CD4-positive, CD25-positive, alpha-beta regulatory T cell (primary cell): ENCODE data around the gene TAAR1. TPM values are rescaled to one million over a fixed set of nuclear protein-coding genes. Genes with fewer than 3 reads are reported as not detected.
"Not testable (repeated sequence)": the region's sequence is repeated elsewhere in the genome, so short reads cannot be mapped to it uniquely, and the experiment has no call there.

Experiments
- ATAC-seq, 2 donors: fragments of 150-1000 bp; cut with Tn5 transposase; one replicate each; pipeline ENCODE4 v1.10.0; 2021; ENCODE audit warnings: low read depth in 2 of 2, moderate number of reproducible peaks in 2 of 2, moderate library complexity in 1 of 2
- DNase-seq, 3 donors: peaks; one replicate each; pipeline versions ENCODE4 v3.0.0 to v3.0.0-alpha.2; 2012 to 2022; ENCODE audit warnings: mixed read lengths in 1 of 3
- H3K27ac ChIP-seq: one replicate; pipeline ENCODE4 v1.7.0; 2013; ENCODE audit warnings: mild to moderate bottlenecking, low read length; ENCODE audit not compliant: insufficient read depth, poor library complexity, severe bottlenecking
- H3K27me3 ChIP-seq: one replicate; pipeline ENCODE4 v1.7.0; 2013; ENCODE audit warnings: low read length; ENCODE audit not compliant: control insufficient read depth, insufficient read depth
- H3K36me3 ChIP-seq: one replicate; pipeline ENCODE4 v1.7.0; 2013; ENCODE audit warnings: mild to moderate bottlenecking, low read length, moderate library complexity; ENCODE audit not compliant: control insufficient read depth, insufficient read depth
- H3K4me1 ChIP-seq: 2 replicates; pipeline ENCODE4 v1.7.0; 2013; ENCODE audit warnings: mild to moderate bottlenecking, low read length; ENCODE audit not compliant: insufficient read depth, control insufficient read depth, poor library complexity, severe bottlenecking
- H3K4me3 ChIP-seq: one replicate; pipeline ENCODE4 v1.7.0; 2013; ENCODE audit warnings: low read depth, mild to moderate bottlenecking, low read length, moderate library complexity
- H3K9me3 ChIP-seq, 2 experiments: 1 replicate in 1 of 2; 2 replicates in 1 of 2; pipeline ENCODE4 v1.7.0; 2013; ENCODE audit warnings: low read length in 2 of 2, mild to moderate bottlenecking in 1 of 2, moderate library complexity in 1 of 2; ENCODE audit not compliant: control insufficient read depth in 2 of 2
- H3K27ac Mint-ChIP-seq, 3 donors: one replicate each; pipeline ENCODE4 v1.8.0; 2020 to 2022; ENCODE audit warnings: mild to moderate bottlenecking in 3 of 3, mixed read lengths in 3 of 3, moderate library complexity in 2 of 3
- H3K27me3 Mint-ChIP-seq: one replicate; pipeline ENCODE4 v1.8.0; 2022; ENCODE audit warnings: mild to moderate bottlenecking, mixed read lengths
- H3K36me3 Mint-ChIP-seq: one replicate; pipeline ENCODE4 v1.8.0; 2020; ENCODE audit warnings: mixed read lengths
- H3K4me1 Mint-ChIP-seq, 4 donors: one replicate each; pipeline ENCODE4 v1.8.0; 2020 to 2022; ENCODE audit warnings: mixed read lengths in 4 of 4, mild to moderate bottlenecking in 1 of 4
- H3K4me3 Mint-ChIP-seq, 4 donors: one replicate each; pipeline ENCODE4 v1.8.0; 2020 to 2022; ENCODE audit warnings: mild to moderate bottlenecking in 4 of 4, mixed read lengths in 4 of 4, moderate library complexity in 3 of 4
- H3K9me3 Mint-ChIP-seq, 7 donors: one replicate each; pipeline ENCODE4 v1.8.0; 2020 to 2022; ENCODE audit warnings: mixed read lengths in 7 of 7, mild to moderate bottlenecking in 3 of 7, moderate library complexity in 2 of 7
- polyA plus RNA-seq, 4 donors: library from polyadenylated mRNA; unstranded; fragments of 300-500 nt; fragmentation: Illumina TruSeq; gene quantifications; one replicate each; pipeline ENCODE4 v1.2.3, GENCODE V29; 2021
- total RNA-seq: library from RNA; stranded (reverse); gene quantifications from one replicate; pipeline ENCODE4 v1.2.3, GENCODE V29; 2022

TAAR1 gene
- total and polyA plus RNA-seq, 5 donors from 2014 or later: not detected

DNA sequence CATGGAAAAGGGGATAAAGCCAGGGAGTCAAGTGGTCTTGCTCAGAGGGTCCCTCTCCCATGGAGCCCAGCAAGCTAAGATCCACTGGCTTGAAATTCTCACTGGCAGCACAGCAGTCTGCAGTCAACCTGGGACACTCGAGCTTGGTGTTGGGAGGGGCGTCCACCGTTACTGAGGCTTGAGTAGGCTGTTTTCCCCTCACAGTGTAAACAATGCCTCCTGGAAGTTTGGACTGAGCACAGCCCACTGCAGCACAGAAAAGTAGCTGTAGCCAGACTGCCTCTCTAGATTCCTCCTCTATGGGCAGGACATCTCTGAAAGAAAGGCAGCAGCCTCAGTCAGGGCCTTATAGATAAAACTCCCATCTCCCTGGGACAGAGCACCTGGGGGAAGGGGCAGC, 23.7 kb downstream of the TAAR1 start:
- not testable (repeated sequence) for H3K4me1 ChIP-seq, H3K4me3 Mint-ChIP-seq, ATAC-seq, H3K36me3 ChIP-seq, H3K4me3 ChIP-seq, H3K27ac Mint-ChIP-seq, H3K27ac ChIP-seq, H3K9me3 Mint-ChIP-seq, DNase-seq, H3K9me3 ChIP-seq, H3K4me1 Mint-ChIP-seq, H3K27me3 ChIP-seq, H3K36me3 Mint-ChIP-seq
- peaks cover 44% of the 10 kb centered on the region for H3K27me3 Mint-ChIP-seq

DNA sequence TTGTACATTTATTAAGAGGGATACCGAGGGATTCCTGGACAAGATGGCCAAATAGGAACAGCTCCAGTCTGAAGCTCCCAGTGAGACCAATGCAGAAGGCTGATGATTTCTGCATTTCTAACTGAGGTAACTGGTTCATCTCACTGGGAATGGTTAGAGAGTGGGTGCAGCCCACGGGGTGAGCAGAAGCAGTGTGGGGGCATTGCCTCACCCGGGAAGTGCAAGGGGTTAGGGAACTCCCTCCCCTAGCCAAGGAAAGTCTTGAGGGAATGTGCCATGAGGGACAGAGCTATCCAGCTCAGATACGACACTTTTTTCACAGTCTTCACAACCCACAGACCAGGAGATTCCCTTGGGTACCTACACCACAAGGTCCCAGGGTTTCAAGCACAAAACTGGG, 24.2 kb downstream of the TAAR1 start:
- H3K9me3 Mint-ChIP-seq: peaks cover 0 to 4% (median 0%) of the 10 kb centered on the region in 7 donors
- ATAC-seq (no peak), DNase-seq (no peak)
- Histone ChIP-seq H3K4me1 (no peaks in the 10 kb centered on the region), H3K4me3 (no peak overlapping the region), H3K9me3 (no peaks in the 10 kb centered on the region), H3K27me3 (peaks cover 6% of the 10 kb centered on the region), H3K27ac (no peak overlapping the region), H3K36me3 (no peaks in the 10 kb centered on the region)
- H3K27ac Mint-ChIP-seq: no peak overlapping the region
- peaks cover 3% of the 10 kb centered on the region for H3K36me3 Mint-ChIP-seq
- H3K4me1 Mint-ChIP-seq: peaks cover 0 to 4% (median 0%) of the 10 kb centered on the region in 4 donors
- peaks cover 39% of the 10 kb centered on the region for H3K27me3 Mint-ChIP-seq
- no peak overlapping the region for H3K4me3 Mint-ChIP-seq

DNA sequence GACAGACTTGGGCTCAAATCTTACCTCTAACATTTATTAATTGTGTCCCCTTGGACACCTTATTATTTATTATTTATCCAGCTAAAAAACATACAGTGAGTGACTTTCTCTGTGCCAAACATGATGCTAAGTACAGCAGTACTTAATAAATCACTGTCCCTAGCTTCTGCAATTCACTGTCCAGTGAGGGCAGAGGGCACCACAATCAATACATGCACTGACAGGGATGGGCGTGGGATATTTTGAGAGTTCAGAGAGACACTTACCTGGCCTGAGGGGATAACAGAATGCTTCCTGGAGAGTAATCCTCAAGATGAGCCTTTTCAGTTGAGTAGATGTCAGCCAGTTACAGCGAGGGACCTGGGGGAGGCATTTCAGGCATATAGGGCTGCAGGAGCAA, 25.6 kb downstream of the TAAR1 start:
- H3K36me3 Mint-ChIP-seq: peaks cover 3% of the 10 kb centered on the region
- ATAC-seq (no peak), DNase-seq (no peak)
- H3K36me3 ChIP-seq: no peaks in the 10 kb centered on the region
- H3K27me3 Mint-ChIP-seq: peaks cover 43% of the 10 kb centered on the region
- no peaks in the 10 kb centered on the region for H3K9me3 ChIP-seq
- H3K4me3 Mint-ChIP-seq: no peak overlapping the region
- H3K4me3 ChIP-seq: no peak overlapping the region
- peaks cover 0 to 4% (median 0%) of the 10 kb centered on the region in 7 donors for H3K9me3 Mint-ChIP-seq
- peaks cover 6% of the 10 kb centered on the region for H3K27me3 ChIP-seq
- no peak overlapping the region for H3K27ac Mint-ChIP-seq
- H3K27ac ChIP-seq: no peak overlapping the region
- H3K4me1 ChIP-seq: no peaks in the 10 kb centered on the region
- H3K4me1 Mint-ChIP-seq: no peaks in the 10 kb centered on the region

DNA sequence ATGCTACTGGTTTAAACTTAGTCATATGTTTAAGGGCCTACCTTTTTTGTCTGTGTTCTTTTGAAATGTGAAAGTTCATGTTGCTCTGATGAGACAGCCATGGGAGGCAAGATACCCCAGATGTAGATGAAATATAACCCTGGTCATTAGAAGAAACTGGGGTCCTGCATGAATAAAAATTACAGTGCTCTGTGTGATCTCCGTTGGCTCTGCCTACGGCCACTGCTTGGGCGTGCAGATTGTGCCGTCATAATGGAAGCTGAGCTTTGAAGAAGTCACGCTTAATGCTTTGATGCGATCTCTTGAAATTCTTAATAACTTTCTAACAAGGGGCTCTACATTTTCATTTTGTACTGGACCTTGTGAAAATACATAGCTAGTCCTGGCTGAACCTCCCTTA, 34.8 kb downstream of the TAAR1 start, which contains the start of gene TAAR2:
TSS of gene TAAR2 (minus strand) at position 101 of the 400 bp plus-strand sequence. CDS start at position 101, 0 bp downstream.
- no peak within 1 kb of the TSS for H3K4me3 Mint-ChIP-seq
- H3K27me3 Mint-ChIP-seq: peaks cover 13% of the 10 kb centered on the region
- H3K36me3 Mint-ChIP-seq: no peaks in the 10 kb centered on the region

DNA sequence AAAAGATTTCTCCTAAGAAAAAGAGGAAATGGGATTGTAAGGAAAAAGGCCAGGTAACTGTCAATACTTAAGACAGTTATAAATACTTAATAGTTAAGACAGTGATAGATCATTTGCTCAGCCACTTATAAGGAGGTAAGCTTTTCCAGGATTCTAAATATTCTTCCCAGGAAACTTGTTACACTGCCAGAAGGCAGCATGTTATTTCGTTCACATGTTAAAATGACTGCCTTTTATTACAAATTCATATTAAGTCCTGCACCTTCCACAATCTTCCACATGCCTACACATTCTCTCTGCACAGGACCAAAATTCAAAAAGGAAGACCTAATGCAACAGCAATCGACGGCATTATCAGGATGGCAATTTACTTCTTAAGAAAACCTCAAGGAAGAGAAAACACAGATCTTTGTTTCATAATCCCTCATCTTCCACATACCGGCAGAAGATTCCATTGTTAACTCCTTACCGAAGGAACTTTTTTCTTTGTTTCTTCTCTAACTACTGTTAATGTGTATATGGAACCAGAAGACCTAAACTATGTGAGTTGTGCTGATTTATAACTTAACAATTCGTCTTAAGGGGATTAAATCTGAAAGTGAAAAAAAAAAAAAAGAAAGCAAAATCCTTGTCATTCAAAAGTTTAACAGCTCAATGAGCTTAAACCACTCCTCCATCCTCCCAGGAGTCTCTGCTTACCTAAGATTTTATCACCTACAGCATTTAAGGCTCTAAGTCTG, 35.7 kb downstream of the TAAR1 start:
- H3K27me3 Mint-ChIP-seq: peaks cover 14% of the 10 kb centered on the region
- H3K4me1 ChIP-seq: no peaks in the 10 kb centered on the region
- H3K27me3 ChIP-seq: peaks cover 7% of the 10 kb centered on the region
- H3K27ac ChIP-seq: no peak overlapping the region
- peaks cover 0 to 2% (median 0%) of the 10 kb centered on the region in 4 donors for H3K4me1 Mint-ChIP-seq
- ATAC-seq (no peak), DNase-seq (no peak)
- no peak overlapping the region for H3K4me3 ChIP-seq
- no peaks in the 10 kb centered on the region for H3K36me3 ChIP-seq
- H3K4me3 Mint-ChIP-seq: no peak overlapping the region
- H3K9me3 ChIP-seq: no peaks in the 10 kb centered on the region
- no peaks in the 10 kb centered on the region for H3K36me3 Mint-ChIP-seq
- H3K27ac Mint-ChIP-seq: no peak overlapping the region
- H3K9me3 Mint-ChIP-seq: peaks cover 0 to 3% (median 0%) of the 10 kb centered on the region in 7 donors

More for the DNA sequence above, 34.8 kb downstream of the TAAR1 start, which contains the start of gene TAAR2:
- no peaks in the 10 kb centered on the region for H3K9me3 ChIP-seq
- Mint-ChIP-seq H3K27ac (no peak within 1 kb of the TSS), H3K9me3 (peaks cover 0 to 3% (median 0%) of the 10 kb centered on the region in 7 donors), H3K4me1 (peaks cover 0 to 2% (median 0%) of the 10 kb centered on the region in 4 donors)
- ATAC-seq: no peak
- no peaks in the 10 kb centered on the region for H3K4me1 ChIP-seq
- no peaks in the 10 kb centered on the region for H3K36me3 ChIP-seq
- H3K27ac ChIP-seq: no peak within 1 kb of the TSS
- H3K4me3 ChIP-seq: no peak within 1 kb of the TSS
- no peak for DNase-seq
- H3K27me3 ChIP-seq: peaks cover 7% of the 10 kb centered on the region

DNA sequence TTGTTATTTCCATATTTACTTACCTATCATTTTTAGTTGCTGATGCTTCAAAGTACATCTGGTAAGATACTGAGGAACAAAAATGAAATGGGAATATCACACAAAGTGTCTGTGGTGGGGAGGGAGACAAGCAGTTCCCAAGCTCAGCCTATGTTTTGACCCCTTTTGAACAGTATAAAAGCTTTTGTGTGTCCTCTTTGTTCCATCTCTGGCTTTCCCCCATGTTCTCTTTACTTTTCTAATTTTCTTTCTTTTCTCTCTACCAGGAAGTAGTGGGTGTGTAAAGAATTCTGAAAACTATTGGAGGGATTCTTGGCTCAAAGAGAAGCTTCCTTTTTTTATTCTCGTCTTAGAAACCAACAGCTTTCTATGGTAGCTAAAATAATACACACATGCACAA, 42.3 kb downstream of the TAAR1 start:
- Histone ChIP-seq H3K27me3 (peaks cover 2% of the 10 kb centered on the region), H3K36me3 (no peaks in the 10 kb centered on the region), H3K9me3 (no peaks in the 10 kb centered on the region), H3K4me3 (no peak overlapping the region), H3K4me1 (no peaks in the 10 kb centered on the region), H3K27ac (no peak overlapping the region)
- Mint-ChIP-seq H3K9me3 (no peaks in the 10 kb centered on the region), H3K27ac (no peak overlapping the region), H3K4me3 (no peak overlapping the region), H3K4me1 (no peaks in the 10 kb centered on the region), H3K36me3 (no peaks in the 10 kb centered on the region), H3K27me3 (peaks cover 26% of the 10 kb centered on the region)
- no peak for DNase-seq
- ATAC-seq: no peak

DNA sequence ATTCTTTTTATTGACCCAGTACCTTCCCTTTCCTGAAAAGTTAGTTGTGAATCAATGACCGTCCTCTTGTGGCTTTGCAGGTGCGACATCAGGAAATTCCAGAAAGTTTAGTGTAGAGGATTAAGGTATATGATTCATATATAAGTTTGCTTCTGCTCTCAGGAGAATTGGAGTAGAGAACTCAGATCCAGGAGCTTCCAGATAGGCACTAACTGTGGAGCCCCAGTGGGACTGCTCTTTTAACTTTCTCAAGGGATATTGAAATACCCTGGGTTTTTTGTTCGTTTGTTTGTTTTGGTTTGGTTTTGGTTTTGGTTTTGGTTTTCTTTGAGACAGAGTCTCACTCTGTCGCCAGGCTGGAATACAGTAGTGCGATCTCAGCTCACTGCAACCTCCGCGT, 44.4 kb downstream of the TAAR1 start:
- no peak overlapping the region for H3K27ac ChIP-seq
- H3K4me1 Mint-ChIP-seq: no peaks in the 10 kb centered on the region
- H3K36me3 Mint-ChIP-seq: no peaks in the 10 kb centered on the region
- peak overlapping the region; percentile 15 for H3K4me3 ChIP-seq
- no peaks in the 10 kb centered on the region for H3K4me1 ChIP-seq
- no peak overlapping the region for H3K27ac Mint-ChIP-seq
- H3K9me3 Mint-ChIP-seq: no peaks in the 10 kb centered on the region
- no peak for ATAC-seq
- no peaks in the 10 kb centered on the region for H3K36me3 ChIP-seq
- H3K27me3 Mint-ChIP-seq: peaks cover 26% of the 10 kb centered on the region
- no peaks in the 10 kb centered on the region for H3K9me3 ChIP-seq
- peak overlapping the region in 1 of 4 donors; percentile 12 for H3K4me3 Mint-ChIP-seq
- peak in 1 of 3 donors; percentile 4 for DNase-seq
- peaks cover 2% of the 10 kb centered on the region for H3K27me3 ChIP-seq
